ENCODE data around the gene PTPRU.

Gene PTPRU

DNA sequence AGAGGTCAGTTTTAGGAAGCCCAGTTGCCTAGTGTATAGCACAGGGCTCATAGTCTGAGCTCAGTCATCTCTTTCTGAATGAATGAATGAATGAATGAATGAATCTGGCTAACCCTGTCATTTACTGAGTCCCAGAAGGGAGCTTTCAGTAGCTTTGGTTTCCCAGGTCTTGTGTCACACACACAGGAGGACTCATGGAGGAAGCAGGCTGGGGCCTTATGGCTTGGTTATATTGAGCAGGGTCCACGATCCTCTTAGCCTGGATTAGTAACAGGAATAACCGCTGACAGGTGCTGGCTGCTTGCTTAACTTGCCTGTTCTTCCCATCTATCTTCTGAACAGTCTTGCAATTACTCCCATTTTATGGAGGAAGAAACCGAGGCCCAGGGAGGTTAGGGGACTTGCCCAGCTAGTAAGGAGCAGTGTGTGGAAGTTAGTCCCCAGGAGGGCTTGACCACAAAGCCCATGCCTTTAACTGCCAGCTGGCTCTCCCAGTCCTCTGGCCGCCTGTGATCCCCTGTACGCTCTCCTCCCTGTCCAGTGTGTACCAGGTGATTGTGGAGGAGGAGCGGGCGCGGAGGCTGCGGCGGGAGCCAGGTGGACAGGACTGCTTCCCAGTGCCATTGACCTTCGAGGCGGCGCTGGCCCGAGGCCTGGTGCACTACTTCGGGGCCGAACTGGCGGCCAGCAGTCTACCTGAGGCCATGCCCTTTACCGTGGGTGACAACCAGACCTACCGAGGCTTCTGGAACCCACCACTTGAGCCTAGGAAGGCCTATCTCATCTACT, 46.0 kb downstream of the PTPRU start:
- no peak for ATAC-seq

DNA sequence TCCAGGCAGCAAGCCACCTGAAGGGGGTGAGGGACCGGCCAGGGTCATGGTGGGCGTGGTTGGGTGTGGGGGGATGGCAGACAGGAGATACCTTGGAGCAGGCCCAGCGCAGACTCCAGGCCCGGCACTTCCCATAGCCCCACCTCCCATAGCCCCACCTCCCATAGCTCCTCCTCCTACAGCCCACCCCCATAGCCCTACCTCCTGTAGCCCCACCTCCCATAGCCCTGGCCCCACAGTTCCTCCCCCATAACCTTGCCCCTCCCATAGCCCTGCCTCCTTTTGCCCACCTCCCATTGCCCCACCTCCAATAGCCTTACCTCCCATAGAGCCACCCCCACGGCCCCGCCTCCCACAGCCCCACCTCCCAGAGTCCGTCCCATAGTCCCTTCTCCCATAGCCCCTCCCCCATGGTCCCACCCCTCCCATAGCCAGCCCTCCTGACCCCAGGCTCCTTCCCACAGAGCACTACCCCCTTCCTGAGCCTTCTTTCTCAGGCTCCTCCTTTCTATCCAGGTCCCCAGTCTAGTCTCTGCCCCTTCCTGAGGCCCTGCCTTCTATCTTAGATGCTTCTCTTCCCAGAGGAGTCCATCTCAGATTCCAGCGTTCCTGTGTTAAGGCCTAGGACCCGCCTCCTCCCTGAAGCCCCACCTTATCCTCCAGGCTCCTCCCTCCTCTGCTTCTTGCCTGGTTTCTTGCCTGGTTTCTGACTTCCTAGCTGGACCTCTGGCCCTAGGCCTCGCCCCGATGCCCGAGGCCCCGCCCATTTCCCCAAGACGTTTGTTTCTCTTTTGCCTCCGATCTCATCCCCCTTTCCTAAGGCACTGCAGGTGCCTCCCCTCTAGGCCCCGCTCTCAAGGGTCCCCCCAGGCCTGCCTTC, 46.8 kb downstream of the PTPRU start:
- peak; percentile 76 for ATAC-seq
- TF ChIP-seq TSHZ2 (CRISPR knock-in tag; IDR thresholded peaks at IDR 0.05) (no peak), TOX (CRISPR knock-in tag; IDR thresholded peaks at IDR 0.05; ENCODE audit: borderline replicate concordance) (no peak), CREB5 (CRISPR knock-in tag; IDR thresholded peaks at IDR 0.05; ENCODE audit: low read depth) (no peak), CSDC2 (CRISPR knock-in tag; IDR thresholded peaks at IDR 0.05) (no peak), SNAI2 (CRISPR knock-in tag; IDR thresholded peaks at IDR 0.05) (no peak), GLIS3 (CRISPR knock-in tag; IDR thresholded peaks at IDR 0.05) (no peak), TCF4 (CRISPR knock-in tag; IDR thresholded peaks at IDR 0.05; ENCODE audit: borderline replicate concordance) (no peak), ARNTL (CRISPR knock-in tag; IDR thresholded peaks at IDR 0.05; ENCODE audit: borderline replicate concordance, low read depth) (no peak), ZNF70 (CRISPR knock-in tag; IDR thresholded peaks at IDR 0.05) (no peak), ZNF8 (CRISPR knock-in tag; IDR thresholded peaks at IDR 0.05) (no peak), ZFP30 (CRISPR knock-in tag; IDR thresholded peaks at IDR 0.05) (no peak), ZNF565 (CRISPR knock-in tag; conservative IDR thresholded peaks at IDR 0.05; ENCODE audit: low read depth) (no peak), ISL1 (CRISPR knock-in tag; IDR thresholded peaks at IDR 0.05) (no peak), RARB (CRISPR knock-in tag; IDR thresholded peaks at IDR 0.05) (no peak), PPARA (CRISPR knock-in tag; IDR thresholded peaks at IDR 0.05; ENCODE audit: borderline replicate concordance) (no peak), POU6F1 (CRISPR knock-in tag; IDR thresholded peaks at IDR 0.05; ENCODE audit: borderline replicate concordance, low read depth) (no peak), ZFP3 (CRISPR knock-in tag; IDR thresholded peaks at IDR 0.05) (no peak), PATZ1 (CRISPR knock-in tag; IDR thresholded peaks at IDR 0.05; ENCODE audit: borderline replicate concordance) (no peak)

More for the DNA sequence above, 46.0 kb downstream of the PTPRU start:
- TF ChIP-seq ARNTL (CRISPR knock-in tag; IDR thresholded peaks at IDR 0.05; ENCODE audit: borderline replicate concordance, low read depth) (no peak), PATZ1 (CRISPR knock-in tag; IDR thresholded peaks at IDR 0.05; ENCODE audit: borderline replicate concordance) (no peak), ISL1 (CRISPR knock-in tag; IDR thresholded peaks at IDR 0.05) (no peak), OSR1 (CRISPR knock-in tag; IDR thresholded peaks at IDR 0.05) (no peak), SNAI2 (CRISPR knock-in tag; IDR thresholded peaks at IDR 0.05) (no peak), TOX (CRISPR knock-in tag; IDR thresholded peaks at IDR 0.05; ENCODE audit: borderline replicate concordance) (no peak)

Measured in SK-N-SH treated with all-trans-retinoic acid at 6 μM for 48 hours (cell line).